NCI-H2196 treated with DMSO at 0.1 percent for 48 hours (cell line): Measurements from ENCODE around the gene NRXN3.

Source experiments
- DNase-seq: peaks from one replicate; lab custom pipeline; 2025; ENCODE audit not compliant: unreplicated experiment; lab: John Stamatoyannopoulos, UW

Gene NRXN3

DNA sequence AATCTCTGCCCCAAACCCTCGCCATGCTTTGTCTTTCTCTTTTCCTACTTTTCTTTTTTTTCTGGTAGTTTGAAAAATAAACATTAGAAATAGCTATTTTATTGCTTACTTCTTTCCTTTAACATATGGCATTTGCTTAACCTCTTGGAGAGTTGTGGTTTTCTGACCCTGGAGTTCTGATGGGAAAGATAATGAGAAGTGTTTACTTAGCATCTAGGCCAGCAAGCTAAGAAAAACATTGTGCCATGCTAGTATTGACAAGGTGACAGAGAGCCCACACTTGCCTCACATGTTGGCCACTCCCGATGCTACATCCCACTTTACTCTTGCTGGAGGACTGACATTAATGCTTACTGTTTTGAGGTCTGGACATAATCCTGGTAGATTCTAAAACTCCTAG lies 1154.9 kb downstream of the NRXN3 start:
- DNase-seq: no peak

DNA sequence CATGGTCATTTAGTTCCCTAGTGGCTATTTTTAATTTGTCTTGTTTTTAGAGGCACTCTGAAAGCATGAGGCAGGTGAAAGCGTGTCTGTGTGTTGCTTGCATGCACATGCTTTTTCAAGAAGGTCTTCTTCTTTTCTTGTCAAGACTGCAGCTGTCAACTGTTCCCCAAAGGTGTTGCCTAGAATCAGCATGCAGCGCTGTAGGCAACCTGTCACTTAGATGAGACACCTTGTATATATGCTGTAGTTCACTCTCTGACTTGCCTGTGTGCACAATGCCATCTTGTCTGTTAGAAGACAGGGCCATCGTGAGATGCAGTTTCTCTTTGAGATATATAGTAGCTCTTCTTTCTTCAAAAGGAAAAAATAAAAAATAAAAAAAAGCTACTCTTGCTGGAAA lies 1155.4 kb downstream of the NRXN3 start:
- DNase-seq: no peak

DNA sequence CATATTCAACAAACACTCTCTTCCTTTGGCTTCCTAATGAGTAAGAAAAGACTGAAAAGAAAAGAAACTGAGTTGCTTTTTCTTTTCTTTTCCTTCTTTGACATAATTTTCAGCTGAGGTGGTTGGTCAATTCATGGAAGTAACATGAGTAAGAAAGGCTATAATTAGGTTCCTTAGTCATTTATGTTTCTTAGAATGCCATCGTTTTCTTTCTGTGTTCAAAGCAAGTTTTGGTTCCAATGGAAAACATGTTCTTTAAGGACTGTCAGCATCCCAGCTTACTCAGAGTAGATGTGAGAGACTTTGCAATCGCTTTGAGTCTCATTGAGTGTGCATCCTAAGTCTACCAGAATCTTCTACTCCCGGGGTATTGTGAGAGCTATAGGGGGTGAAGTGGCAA lies 1158.7 kb downstream of the NRXN3 start:
- no peak for DNase-seq

DNA sequence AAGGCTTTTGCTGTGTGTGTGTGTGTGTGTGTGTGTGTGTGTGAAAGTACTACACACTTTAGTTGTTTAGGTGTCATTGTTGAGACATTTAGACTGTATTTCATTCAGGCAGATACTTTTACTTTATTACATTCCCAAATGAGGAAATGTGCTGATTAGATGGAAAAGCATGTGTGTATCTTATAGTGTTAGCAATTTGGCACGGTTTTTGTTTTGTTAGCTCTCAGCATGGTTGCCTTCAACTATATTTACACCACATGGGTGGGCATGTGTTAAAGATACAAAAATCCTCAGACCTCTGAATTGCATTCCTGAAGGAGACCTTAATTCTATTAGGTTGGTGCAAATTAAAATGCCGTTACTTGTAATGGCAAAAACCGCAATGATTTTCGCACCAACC lies 1161.7 kb downstream of the NRXN3 start:
- DNase-seq: no peak

DNA sequence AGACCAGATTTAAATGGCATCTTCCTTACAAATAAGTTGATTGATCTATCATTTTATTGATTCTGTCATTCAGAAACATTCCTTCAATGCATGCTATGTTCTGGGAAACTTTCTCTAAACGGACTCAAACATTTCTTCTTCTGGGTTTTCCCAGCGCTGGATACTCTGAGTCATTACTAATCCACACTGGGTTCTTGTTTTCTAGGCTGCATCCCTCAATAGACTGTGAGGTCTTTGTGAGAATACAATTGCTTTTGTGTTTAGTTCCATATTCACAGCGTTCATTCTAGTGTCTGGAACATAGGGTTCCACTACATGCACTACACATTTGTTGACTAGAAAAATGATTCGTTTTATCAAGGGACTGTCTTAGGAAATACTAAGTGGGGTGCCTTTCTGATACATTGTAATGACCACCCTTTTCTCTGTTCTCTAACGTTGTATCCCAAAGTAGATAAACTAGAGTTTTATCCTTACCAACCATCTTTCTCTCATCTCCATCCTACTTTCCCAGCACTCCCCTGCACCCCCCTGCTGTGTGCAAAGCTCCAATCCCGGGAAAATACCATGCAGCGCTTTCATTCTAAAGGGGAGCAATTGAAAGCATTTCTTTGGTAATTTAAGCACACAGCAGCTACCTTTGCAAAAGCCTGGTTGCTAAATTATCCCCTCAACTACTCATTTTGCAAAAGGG lies 1162.5 kb downstream of the NRXN3 start:
- no peak for DNase-seq

DNA sequence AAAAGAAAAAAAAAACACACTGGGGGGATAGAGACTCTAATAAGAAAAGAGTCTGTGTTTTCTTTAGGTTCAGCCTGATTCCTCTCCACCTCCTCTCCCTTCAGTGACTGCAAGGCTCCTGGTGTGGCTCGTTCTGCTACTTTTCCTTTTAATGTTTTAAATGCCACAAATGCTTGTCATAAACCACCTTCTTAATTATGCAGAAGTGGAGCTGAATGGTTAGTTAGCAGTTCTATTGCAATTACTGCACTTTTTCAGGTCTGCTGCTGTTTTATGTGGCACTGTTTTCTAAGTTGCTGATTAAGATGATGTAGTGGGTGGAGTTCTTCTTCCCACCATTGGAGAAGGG lies 1163.0 kb downstream of the NRXN3 start:
- DNase-seq: no peak

DNA sequence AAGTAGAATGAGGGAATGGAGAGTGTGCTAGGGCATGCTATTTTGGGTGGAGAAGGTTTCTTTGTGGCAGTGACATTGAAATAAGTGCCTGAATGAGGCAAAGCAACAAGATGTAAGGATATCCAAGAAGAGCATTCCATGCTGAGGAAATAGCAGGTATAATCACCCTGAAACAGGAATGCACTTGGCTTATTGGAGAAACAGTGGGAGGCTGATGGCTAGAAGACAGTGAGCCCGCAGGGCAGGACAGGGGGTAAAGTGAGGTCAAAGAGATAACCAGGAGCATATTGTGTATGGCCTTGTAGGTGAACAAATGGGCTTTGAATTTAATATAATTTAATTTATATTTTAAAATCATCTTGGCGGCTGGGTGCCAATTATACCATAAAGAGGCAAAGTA lies 1164.1 kb downstream of the NRXN3 start:
- DNase-seq: no peak

DNA sequence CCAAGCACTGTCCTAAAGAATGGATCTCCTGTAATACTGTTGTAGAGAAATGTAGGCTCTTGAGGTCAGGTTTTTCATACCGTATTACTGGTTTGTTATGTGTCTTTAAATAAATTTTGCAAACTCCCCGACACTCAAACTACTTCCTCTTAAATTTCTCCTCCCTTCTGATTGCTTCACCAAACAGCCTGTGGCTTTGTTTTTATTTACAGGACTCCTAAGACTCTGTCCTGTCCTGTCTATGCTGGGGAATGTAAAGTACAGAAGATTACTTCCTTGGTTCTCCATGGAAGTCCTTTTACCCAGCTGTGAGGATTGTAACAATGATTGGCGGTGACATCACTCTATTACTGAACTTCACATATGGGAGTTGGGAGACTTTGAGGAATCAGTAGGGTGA lies 1167.6 kb downstream of the NRXN3 start:
- no peak for DNase-seq

DNA sequence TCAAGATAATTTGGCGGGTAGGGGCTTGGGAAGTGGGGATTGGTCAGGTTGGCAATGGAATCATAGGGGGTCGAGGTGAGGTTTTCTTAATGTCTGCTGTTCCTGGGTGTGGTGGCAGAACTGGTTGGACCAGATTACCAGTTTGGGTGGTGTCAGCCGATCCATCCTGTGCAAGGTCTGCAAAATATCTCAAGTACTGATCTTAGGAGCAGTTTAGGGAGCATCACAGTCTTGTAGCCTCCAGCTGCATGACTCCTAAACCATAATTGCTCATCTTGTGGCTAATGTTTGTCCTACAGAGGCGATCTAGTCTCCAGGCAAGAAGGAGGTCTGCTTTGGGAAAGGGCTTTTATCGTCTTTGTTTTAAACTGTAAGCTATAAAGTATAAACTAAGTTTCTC lies 1172.8 kb downstream of the NRXN3 start:
- DNase-seq: no peak

DNA sequence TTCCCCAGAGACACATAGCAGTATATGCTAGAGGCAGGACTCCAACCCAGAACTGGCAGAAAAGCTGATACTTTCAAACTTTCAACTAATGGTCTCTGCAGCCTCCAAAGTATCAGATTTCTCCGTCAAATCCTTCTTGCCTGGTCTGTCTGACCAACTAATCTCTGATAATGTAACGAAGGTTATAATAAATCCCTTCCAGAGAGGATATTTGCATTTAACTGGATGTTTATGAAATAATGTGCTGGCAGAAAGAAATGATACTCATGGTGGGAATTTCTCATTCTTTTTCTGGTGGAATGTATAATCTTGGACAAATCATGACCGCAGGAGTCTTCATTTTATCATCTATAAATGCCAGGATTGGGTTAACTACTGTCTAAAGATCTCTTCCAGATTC lies 1180.8 kb downstream of the NRXN3 start:
- DNase-seq: no peak

DNA sequence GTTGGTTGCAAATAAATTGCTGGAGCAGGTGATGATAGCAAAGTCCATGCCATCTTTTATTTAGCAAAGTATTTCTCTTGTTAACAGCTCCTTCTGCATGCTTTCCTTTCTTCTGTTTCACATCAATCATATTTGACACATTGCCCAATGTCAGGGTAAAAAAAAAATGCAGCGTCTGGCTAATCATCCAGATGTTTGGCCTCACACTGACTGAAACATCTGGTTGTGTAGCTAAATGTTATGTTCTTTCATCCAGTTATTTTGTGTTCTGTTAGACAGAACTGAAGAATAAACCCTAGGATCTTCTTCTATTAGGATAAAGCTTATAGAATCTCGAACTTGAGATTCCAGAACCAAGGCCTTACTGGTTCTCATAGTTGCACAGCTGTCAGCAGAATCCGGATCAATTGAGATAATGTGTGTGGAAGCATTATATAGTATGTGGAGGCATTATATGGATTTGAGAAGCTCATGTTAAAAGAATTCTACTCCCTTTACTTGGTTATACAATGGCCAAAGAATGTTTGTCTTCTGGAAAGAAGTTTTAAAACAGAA lies 1182.0 kb downstream of the NRXN3 start:
- no peak for DNase-seq

DNA sequence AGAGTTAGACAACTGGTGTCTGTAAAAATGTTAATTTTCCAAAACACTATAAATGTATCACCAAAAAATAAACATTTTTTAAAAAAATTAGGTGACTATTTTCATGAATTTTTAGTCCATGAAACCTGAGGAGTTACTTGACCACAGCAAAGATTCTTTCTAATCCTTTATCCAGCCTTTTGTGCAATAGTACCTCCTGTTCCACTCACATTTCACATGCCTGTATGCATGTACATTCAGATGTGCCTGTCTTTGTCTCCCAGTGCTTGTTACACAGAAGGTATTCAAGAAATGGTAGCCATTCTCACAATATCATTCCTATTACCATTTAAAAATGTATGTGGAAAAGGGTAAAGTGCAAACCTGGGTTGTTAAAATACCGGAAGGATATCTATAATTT lies 1184.2 kb downstream of the NRXN3 start:
- no peak for DNase-seq

DNA sequence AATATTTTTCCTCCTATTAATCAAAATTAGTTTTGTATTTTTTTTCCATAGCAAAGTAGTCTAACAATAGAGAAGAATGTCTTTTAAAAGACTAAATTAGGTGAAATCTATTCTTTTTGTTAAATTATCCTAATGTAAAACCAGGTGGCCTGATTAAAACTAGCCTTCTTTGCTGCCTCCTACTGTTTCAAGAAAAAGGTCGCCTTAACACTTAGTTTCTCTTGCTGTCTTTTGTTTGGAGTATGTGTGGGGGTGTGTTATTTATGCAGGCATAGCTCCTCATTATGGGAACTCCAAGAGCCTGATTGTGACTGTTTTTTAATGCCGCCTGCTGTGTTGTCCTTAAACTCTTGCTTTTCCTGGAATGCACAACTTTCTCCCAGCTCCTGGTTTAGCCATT lies 1185.9 kb downstream of the NRXN3 start:
- no peak for DNase-seq

DNA sequence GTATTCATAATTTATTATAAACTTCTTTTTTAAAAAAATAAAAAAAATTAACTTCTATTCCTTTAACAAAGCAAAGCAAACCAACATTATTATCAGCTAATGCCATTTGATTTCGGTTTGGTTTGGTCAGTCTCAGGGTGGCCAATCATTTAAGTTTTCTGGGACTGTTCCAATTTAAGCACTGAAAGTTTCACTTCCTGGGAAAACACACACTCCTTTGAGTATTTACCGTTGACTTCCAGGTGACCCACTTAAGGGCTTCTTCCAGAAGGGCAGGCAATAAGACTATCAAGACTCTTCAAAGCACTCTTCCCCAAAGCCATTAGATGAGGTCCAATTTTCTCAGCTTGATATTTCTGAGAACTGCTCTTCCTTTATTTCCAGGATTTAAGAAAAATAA lies 1187.1 kb downstream of the NRXN3 start:
- no peak for DNase-seq

DNA sequence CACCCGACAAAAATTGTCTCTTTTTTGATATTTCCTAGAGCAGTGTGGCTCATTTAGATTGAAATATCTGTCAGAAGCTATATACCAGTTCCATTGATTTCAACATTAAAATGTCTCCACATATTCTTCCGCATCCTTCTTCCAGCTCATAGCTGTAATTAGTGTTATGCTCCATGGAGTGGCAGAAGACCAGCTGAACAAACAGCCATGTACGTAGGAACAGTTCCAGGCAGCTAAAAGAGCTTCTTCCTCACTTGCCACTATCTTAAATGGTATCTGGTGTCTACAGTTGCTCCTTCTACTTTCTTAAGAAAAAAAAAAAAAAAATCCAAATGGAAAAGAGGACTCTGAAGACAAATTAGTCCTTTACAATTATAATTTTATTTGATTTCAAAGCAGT lies 1193.1 kb downstream of the NRXN3 start:
- DNase-seq: no peak

DNA sequence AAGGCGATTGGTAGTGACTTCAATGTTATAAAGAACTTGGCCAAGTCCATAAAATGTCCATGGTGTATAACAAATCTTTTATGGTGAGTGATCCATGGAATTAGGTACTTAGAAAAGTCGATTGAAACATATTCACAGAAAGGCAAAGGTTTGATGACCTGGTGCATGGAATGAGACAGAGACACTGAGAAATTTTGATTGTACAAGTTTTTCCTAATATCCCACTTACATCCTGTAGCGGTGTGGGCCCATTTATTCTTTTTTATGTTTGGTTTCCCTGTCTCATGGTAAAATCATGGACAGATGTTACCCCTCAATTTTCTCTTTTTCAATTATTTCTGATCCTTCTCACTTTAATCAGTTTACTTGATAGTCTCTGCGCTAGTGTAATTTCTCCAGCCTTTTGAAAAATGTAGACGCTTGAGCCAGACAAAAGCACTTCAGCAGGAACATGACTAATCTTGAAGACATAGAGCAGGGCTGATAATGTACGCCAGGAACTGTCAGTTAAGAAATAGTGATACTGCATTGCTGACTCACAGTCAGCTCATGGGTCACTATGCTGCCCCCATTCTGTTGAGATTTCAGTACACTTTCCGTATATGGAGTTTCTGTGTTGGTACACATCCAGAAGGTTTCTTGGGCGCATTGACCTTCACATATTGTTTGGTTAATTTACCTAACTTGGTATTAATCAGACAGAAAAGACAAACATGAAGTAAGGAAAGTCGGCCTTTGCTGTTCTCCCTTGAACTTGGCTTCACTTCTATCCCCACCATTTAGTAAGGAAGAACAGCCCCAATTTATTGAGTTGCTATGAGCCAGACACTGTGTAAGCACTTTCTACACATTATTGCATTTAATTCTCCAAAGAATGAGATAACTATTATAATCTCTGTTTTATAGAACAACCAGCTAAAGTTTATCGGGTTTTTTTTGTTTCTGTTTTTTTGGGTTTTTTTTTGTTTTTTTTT lies 1199.5 kb downstream of the NRXN3 start:
- DNase-seq: no peak

DNA sequence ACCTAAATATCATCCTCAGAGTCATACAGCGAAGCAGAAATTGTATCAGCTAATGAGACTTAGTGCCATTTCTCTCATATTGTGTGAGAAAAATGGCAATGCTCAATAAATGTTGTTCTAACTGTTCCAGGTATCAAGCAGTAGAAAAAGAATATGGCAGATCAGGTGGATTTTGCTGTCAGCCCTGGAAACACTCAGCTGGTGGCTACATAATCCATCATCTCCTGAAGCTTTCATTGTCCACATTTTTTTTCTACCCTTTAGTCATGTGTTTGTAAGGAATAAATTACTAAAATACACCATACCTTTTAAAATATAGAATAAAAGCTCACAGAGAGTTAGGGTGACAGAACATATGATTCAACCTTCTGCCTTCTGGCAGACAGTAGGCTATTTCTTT lies 1200.8 kb downstream of the NRXN3 start:
- no peak for DNase-seq

DNA sequence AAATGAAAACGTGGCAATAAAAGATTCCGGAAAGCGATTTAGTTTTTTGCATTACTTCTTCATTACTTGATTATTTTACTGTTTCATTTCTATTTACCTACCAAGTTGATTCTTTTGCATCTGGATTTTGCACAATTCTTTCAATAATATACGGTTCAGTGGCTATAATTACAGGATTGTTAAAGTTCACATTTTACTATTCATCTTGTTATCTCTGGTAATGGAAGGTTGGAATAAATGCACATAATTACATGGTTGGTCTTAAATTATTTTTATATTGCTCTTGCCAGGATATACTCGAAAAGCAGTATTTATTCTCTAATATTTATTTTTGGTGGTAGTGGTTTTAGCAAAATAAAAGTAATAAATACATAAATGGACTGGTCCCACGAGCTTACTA lies 1203.3 kb downstream of the NRXN3 start:
- no peak for DNase-seq

DNA sequence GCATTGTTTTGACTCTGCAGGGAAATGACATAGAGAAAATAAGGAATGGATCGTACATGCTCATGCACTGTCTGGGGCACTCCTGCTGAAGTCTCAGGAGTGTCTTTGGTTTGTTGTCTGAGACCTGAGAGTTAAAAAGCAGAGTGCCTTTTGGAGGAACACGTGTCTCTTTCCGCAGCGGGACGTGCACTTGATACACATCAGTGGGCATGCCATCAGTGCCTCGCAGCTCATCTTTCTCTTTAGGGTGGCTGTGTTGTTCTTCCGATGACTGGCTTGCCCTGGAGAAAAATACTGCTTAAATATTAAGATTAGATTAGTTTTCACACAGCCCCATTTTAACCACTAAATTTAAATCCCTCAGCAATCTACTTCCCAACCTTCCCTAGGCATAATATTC lies 1205.2 kb downstream of the NRXN3 start:
- no peak for DNase-seq

DNA sequence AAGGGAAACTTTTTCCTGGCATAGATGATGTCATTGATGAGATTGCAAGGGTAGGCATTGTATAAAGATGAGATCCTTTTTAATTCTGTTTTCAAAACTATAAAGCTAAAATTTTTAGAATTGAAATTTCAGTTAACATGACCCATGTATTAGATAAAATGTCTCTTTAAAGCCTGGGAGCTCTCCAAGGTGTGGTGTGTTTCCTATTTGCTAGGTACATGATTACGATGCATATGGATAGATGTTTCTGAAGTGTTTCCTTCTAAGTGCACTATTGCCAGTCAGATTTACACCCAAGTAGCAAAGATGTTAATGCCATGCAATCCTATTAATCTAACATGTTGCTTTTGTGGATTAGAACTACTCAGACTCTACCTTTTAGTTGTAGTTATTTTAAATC lies 1206.4 kb downstream of the NRXN3 start:
- no peak for DNase-seq

DNA sequence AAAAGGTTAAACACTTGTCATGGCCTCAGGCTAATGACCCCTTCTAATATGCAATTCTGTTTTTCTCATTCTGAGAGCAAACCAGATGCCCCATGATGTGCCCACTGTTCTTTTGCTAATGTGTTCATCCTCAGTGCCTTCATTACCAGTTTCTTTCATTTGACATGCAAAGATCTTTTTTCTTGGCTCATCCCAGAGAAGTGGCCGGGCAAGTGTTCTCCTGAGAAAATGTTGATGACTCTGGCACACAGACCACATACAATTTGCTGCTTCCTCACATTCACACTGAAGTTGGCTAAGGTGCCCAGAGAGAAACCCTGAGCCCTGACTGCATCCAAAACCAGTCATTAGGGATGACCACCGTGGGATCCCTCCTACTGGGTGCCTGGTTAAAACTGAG lies 1207.8 kb downstream of the NRXN3 start:
- DNase-seq: no peak

DNA sequence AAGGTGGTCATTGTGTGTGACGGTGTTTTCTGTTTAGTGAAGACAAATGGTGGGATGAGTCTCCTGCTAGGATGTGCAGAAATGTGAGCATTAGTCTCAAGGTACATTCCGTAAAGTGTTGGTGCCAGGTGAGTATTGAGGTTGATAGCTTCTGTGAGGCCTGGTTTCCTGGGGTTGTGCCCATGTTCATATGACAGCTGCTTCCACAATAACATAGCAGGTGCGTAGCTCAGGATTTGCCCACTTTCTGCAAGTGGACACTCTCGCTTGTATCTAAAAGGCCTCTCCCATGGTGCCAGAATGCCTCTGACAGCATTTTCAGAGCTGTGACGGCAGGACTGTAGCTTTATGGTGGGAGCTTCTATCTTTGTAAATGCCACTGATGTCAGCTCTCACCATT lies 1209.1 kb downstream of the NRXN3 start:
- DNase-seq: no peak
